Left ventricle myocardium superior (tissue), 1 donor: Measurements from ENCODE around the gene COX7B. TPM values are rescaled to one million over a fixed set of nuclear protein-coding genes. Genes with fewer than 3 reads are reported as not detected.
"Not testable (repeated sequence)": the region's sequence is repeated elsewhere in the genome, so short reads cannot be mapped to it uniquely, and the experiment has no call there.

ENCODE experiments used
- ATAC-seq: fragments of 200-7000 bp; cut with Tn5 transposase; one replicate; pipeline ENCODE4 v1.9.1; 2020; ENCODE audit warnings: mild to moderate bottlenecking, moderate library complexity
- DNase-seq: peaks from one replicate; pipeline ENCODE4 v3.0.0-alpha.2; 2020
- intact Hi-C: fragments of 100-400 bp; cut with micrococcal nuclease; formaldehyde crosslinking; loops from one replicate; pipeline ENCODE4 v1.11.0; 2022
- total RNA-seq: library from RNA; stranded (reverse); fragmentation: NEBNext Ultra II Directional; extraction: Animal tissue kit (Norgen Biotek cat#: 25700); gene quantifications from one replicate; pipeline ENCODE4 v1.2.1, GENCODE V29; 2021
- donor health status: DM: no; HTN: yes; CAD: no; lungs with severe emphysema.

Gene COX7B
- total RNA-seq, 1 donor from 2014 or later = 1,790 TPM

DNA sequence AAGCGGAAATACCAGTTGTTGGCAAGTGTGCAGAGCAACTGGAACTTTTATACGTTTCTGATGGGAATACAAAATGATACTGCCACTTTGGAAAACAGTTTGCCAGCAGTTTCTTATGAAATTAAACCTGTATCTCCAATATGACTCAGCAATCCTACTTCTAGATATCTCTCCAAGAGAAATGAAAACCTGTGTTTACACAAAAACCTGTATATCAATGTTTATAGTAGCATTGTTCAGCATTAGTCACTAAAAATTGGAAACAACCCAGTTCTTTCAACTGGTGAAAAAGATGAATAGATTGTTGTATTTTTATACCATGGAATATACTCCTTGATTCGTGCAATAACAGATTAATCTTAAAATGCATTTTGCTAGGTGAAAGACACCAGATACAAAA lies 38.0 kb downstream of the COX7B start:
- no peak for DNase-seq
- ATAC-seq = no peak
- intact Hi-C loops = no loop called here

- DNase-seq = no peak
- ATAC-seq = no peak
- intact Hi-C loops = no loop called here
These were observed 38.9 kb downstream of the COX7B start for GRCh38 chrX:77938083-77938680.

DNA sequence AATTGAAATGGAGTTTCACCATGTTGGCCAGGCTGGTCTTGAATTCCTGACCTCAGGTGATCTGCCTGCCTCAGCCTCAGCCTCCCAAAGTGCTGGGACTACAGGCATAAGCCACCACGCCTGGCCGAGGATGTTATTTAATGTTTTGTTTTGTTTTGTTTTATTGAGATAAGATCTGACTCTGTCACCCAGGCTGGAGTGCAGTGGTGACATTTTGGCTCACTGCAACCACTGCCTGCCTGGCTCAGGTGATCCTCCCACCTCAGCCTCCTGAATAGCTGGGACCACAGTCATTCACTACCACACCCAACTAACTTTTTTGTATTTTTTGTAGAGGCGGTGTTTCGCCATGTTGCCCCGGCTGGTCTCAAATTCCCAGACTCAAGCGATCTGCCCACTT lies 45.8 kb downstream of the COX7B start:
- intact Hi-C loops, ATAC-seq, DNase-seq: not testable (repeated sequence)

GRCh38 chrX:77945910-77946545 lies 46.8 kb downstream of the COX7B start:
- no peak for ATAC-seq
- intact Hi-C loops = no loop called here
- no peak for DNase-seq

DNA sequence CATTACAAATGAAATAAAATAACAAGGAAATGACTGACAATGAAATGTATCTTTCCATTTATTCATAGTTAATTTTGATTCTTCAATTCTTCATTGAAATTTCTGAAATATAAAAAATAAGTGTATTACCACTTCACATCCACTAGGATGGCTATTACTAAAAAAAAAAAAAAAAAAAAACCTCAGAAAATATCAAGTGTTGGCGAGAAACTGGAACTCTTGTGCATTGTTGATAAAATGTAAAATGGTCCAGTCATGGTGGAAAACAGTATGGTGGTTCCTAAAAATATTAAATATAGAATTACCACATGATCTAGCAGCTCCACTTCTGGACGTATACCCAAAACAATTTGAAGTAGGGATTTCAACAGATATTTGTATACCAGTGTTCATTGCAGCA lies 47.3 kb downstream of the COX7B start:
- intact Hi-C loops = no loop called here
- no peak for DNase-seq
- no peak for ATAC-seq

- ATAC-seq = no peak
- no peak for DNase-seq
- intact Hi-C loops = no loop called here
These were observed 50.6 kb downstream of the COX7B start for GRCh38 chrX:77949840-77950239.

GRCh38 chrX:77952173-77952572 lies 52.9 kb downstream of the COX7B start:
- ATAC-seq (no peak), DNase-seq (no peak)
- intact Hi-C loops = no loop called here

- no peak for ATAC-seq
- intact Hi-C loops = no loop called here
- no peak for DNase-seq
These were observed 54.0 kb downstream of the COX7B start for GRCh38 chrX:77953302-77953701.

GRCh38 chrX:77953708-77954107 lies 54.4 kb downstream of the COX7B start:
- no peak for ATAC-seq
- DNase-seq = no peak
- intact Hi-C loops = no loop called here

Other genes with a start within 250 kb of the COX7B start
- gene ATRX, start 113.3 kb upstream of the COX7B start, total RNA-seq = 87.8 TPM
- 49.5 TPM for gene MAGT1, start 4.0 kb upstream of the COX7B start, total RNA-seq
- 4.8 TPM for gene ATP7A, start 11.2 kb downstream of the COX7B start, total RNA-seq
- not detected for gene PGAM4, start 70.2 kb downstream of the COX7B start, total RNA-seq
- gene PGK1, start 204.8 kb downstream of the COX7B start, total RNA-seq = 448 TPM
- gene TAF9B, start 240.2 kb downstream of the COX7B start, total RNA-seq = 19.1 TPM